Keratinocyte (primary cell): ENCODE results near the gene ADGRL3. TPM values are rescaled to one million over a fixed set of nuclear protein-coding genes. Genes with fewer than 3 reads are reported as not detected.
A peak's percentile ranks its signal among the peaks of the same experiment; 100 is the strongest.

Experiments used
- DNase-seq: peaks from one replicate; pipeline ENCODE4 v3.0.0-alpha.2; 2011; ENCODE audit warnings: low read depth, missing footprints, low spot score
- FAIRE-seq: peaks from 2 replicates; lab custom pipeline; 2011; peaks lifted over from hg19 to GRCh38; lab: Jason Lieb, UNC
- H2AFZ ChIP-seq: 2 replicates; pipeline ENCODE4 v1.6.0; 2012; ENCODE audit warnings: low read length, control low read depth, inconsistent platforms; ENCODE audit not compliant: control insufficient read depth
- H3K27ac ChIP-seq: 2 replicates; pipeline ENCODE4 v1.5.1; 2011; ENCODE audit warnings: low read length; ENCODE audit not compliant: control insufficient read depth, insufficient read depth
- H3K27me3 ChIP-seq: 3 replicates; pipeline ENCODE4 v1.6.0; 2011; ENCODE audit warnings: low read length; ENCODE audit not compliant: control insufficient read depth, insufficient read depth; ENCODE audit errors: extremely low read depth
- H3K36me3 ChIP-seq, 2 experiments: 2 replicates in 1 of 2; 3 replicates in 1 of 2; pipeline ENCODE4 v1.5.1; 2011; ENCODE audit warnings: low read length in 2 of 2, mild to moderate bottlenecking in 1 of 2; ENCODE audit not compliant: control insufficient read depth in 2 of 2, insufficient read depth in 2 of 2; ENCODE audit errors: extremely low read depth in 1 of 2
- H3K4me1 ChIP-seq: 3 replicates; pipeline ENCODE4 v1.5.1; 2011; ENCODE audit warnings: low read length; ENCODE audit not compliant: control insufficient read depth, insufficient read depth; ENCODE audit errors: extremely low read depth
- H3K4me2 ChIP-seq: 3 replicates; pipeline ENCODE4 v1.6.0; 2011; ENCODE audit warnings: low read depth, low read length; ENCODE audit not compliant: control insufficient read depth, insufficient read depth; ENCODE audit errors: extremely low read depth
- H3K4me3 ChIP-seq, 3 experiments: fragments of 200-600 bp in 1 of 3; sonication (generic) in 1 of 3; 2 replicates in 2 of 3; 3 replicates in 1 of 3; pipeline ENCODE4 v1.5.1; 2011 to 2016; ENCODE audit warnings: low read length in 3 of 3, mild to moderate bottlenecking in 3 of 3, control low read depth in 2 of 3, inconsistent platforms in 1 of 3, low read depth in 1 of 3, mixed read lengths in 1 of 3, mixed run types in 1 of 3, moderate library complexity in 1 of 3; ENCODE audit not compliant: control insufficient read depth in 2 of 3, insufficient read depth in 2 of 3; ENCODE audit errors: extremely low read depth in 1 of 3
- H3K79me2 ChIP-seq: 2 replicates; pipeline ENCODE4 v1.6.0; 2012; ENCODE audit warnings: low read length; ENCODE audit not compliant: control insufficient read depth, insufficient read depth
- H3K9ac ChIP-seq: 3 replicates; pipeline ENCODE4 v1.6.0; 2011; ENCODE audit warnings: low read length; ENCODE audit not compliant: control insufficient read depth, insufficient read depth; ENCODE audit errors: extremely low read depth
- H3K9me1 ChIP-seq: 3 replicates; pipeline ENCODE4 v1.6.0; 2011; ENCODE audit warnings: low read length; ENCODE audit not compliant: control insufficient read depth, insufficient read depth; ENCODE audit errors: extremely low read depth
- H3K9me3 ChIP-seq: 2 replicates; pipeline ENCODE4 v1.5.1; 2012; ENCODE audit warnings: low read depth, low read length; ENCODE audit not compliant: control insufficient read depth
- H4K20me1 ChIP-seq: 3 replicates; pipeline ENCODE4 v1.6.0; 2011; ENCODE audit warnings: low read length; ENCODE audit not compliant: control insufficient read depth, insufficient read depth; ENCODE audit errors: extremely low read depth
- CTCF ChIP-seq, 3 experiments: IDR thresholded peaks in 1 of 3; conservative IDR thresholded peaks in 1 of 3; optimal IDR thresholded peaks in 1 of 3; 2 replicates in 2 of 3; 3 replicates in 1 of 3; pipeline versions ENCODE3 to v1.5.1; 2011; ENCODE audit warnings: low read length in 3 of 3, mild to moderate bottlenecking in 3 of 3, moderate library complexity in 2 of 3, control low read depth in 1 of 3, inconsistent platforms in 1 of 3; ENCODE audit not compliant: insufficient read depth in 2 of 3; ENCODE audit errors: extremely low read depth in 1 of 3
- EZH2 ChIP-seq: IDR thresholded peaks from one replicate; pipeline ENCODE4 v1.6.1; 2012; ENCODE audit warnings: inconsistent platforms, mild to moderate bottlenecking, low read length, moderate library complexity
- dilution Hi-C: fragments of 300-500 bp; cut with MboI; formaldehyde crosslinking; loops from one replicate; pipeline ENCODE4 v1.7.0; 2020; ENCODE audit warnings: low sequenced_read_pairs; ENCODE audit not compliant: extremely low pct_ligation_motif_present
- polyA plus RNA-seq, 5 experiments: library from polyadenylated mRNA; depleted of rRNA in 3 of 5; stranded (reverse) in 3 of 5; stranded (forward) in 1 of 5; unstranded in 1 of 5; fragments of >200 nt; gene quantifications; 1 replicate in 1 of 5; 2 replicates in 3 of 5; 3 replicates in 1 of 5; pipeline versions ENCODE4 v1.2.1 to v1.2.3, GENCODE V29; 2011 to 2012; ENCODE audit warnings: missing spikeins in 2 of 5, low read depth in 1 of 5, low replicate concordance in 1 of 5

ADGRL3 gene
- polyA plus RNA-seq, 1 donor (not counting 4 experiments of a cell fraction or from before 2014, with no cell fraction given): 0.18 TPM

DNA sequence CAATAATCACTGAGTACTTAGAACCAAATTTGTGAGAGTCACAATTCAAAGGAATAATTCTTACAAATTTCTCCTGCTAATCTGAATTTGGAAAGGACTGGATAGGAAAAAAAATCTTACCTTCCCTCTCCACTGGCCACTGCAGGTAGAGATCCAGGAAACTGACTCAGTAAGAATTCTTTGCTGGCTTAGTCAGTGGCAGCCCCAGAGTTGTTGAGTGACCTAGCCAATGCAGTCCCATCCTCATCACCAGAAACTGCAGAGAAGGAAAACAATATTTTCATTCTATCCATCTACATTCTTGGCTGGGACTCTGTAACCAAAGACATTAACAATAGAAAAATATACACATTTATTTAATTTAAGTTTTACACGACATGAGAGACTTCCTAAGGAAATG, 572.0 kb downstream of the ADGRL3 start:
- H3K9ac ChIP-seq: no peak overlapping the region

DNA sequence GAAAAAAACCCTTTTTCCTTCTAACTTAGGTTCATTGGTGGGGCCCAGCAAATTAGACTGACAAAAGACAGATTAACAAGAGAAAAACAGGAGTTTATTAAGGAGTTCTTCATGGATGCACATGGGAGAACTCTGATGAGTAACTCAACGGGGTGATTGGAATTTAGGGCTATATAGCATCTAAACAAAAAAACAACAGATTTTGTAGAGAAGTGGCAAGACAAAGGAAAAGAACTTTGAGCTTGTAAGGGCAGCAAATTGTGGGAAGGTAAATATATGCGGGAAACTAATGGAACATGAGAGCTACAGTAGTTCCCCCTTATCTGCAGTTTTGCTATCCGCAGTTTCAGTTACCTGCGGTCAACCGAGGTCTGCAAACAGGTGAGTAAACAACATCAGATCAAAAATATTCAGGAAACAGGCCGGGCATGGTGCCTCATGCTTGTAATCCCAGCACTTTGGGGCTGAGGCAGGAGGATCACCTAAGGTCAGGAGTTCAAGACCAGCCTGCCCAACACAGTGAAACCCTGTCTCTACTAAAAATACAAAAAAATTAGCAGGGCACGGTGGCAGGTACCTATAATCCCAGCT, 573.6 kb downstream of the ADGRL3 start:
- H3K9ac ChIP-seq: no peak overlapping the region
- no peak overlapping the region for H3K4me3 ChIP-seq
- no peaks in the 10 kb centered on the region for H3K36me3 ChIP-seq
- no peak overlapping the region for H2AFZ ChIP-seq
- DNase-seq: no peak
- no peaks in the 10 kb centered on the region for H3K9me1 ChIP-seq
- no peaks in the 10 kb centered on the region for H3K9me3 ChIP-seq
- H3K4me1 ChIP-seq: peaks cover 17% of the 10 kb centered on the region
- no peak for TF ChIP-seq CTCF (optimal IDR thresholded peaks at IDR 0.05 in 1 of 3, IDR thresholded peaks at IDR 0.05 in 1 of 3, conservative IDR thresholded peaks at IDR 0.05 in 1 of 3; ENCODE audit: extremely low read depth in 1 of 3, insufficient read depth in 2 of 3, low read length in 3 of 3)
- TF ChIP-seq EZH2: no peak
- dilution Hi-C loops: no loop called here
- no peak overlapping the region for H3K4me2 ChIP-seq
- H4K20me1 ChIP-seq: no peaks in the 10 kb centered on the region
- no peaks in the 10 kb centered on the region for H3K27me3 ChIP-seq
- no peak overlapping the region for H3K27ac ChIP-seq
- no peaks in the 10 kb centered on the region for H3K79me2 ChIP-seq
- FAIRE-seq: no peak

More for the DNA sequence above, 572.0 kb downstream of the ADGRL3 start:
- Histone ChIP-seq H3K9me3 (no peaks in the 10 kb centered on the region), H3K79me2 (no peaks in the 10 kb centered on the region), H3K27ac (no peak overlapping the region), H4K20me1 (no peaks in the 10 kb centered on the region), H3K4me1 (peaks cover 17% of the 10 kb centered on the region), H3K27me3 (no peaks in the 10 kb centered on the region), H2AFZ (no peak overlapping the region), H3K4me3 (no peak overlapping the region), H3K4me2 (peak overlapping the region; percentile 3), H3K9me1 (no peaks in the 10 kb centered on the region), H3K36me3 (no peaks in the 10 kb centered on the region)
- DNase-seq (no peak), FAIRE-seq (peak; percentile 67)
- dilution Hi-C loops: no loop called here
- no peak for TF ChIP-seq EZH2
- TF ChIP-seq CTCF (optimal IDR thresholded peaks at IDR 0.05 in 1 of 3, IDR thresholded peaks at IDR 0.05 in 1 of 3, conservative IDR thresholded peaks at IDR 0.05 in 1 of 3; ENCODE audit: extremely low read depth in 1 of 3, insufficient read depth in 2 of 3, low read length in 3 of 3): no peak
